Activated gamma-delta T cell (primary cell): ENCODE data around the gene KLHL22.
A peak's percentile ranks its signal among the peaks of the same experiment; 100 is the strongest.

Experiments used
- DNase-seq: peaks from one replicate; lab custom pipeline; 2025; lab: John Stamatoyannopoulos, UW

KLHL22 gene

DNA sequence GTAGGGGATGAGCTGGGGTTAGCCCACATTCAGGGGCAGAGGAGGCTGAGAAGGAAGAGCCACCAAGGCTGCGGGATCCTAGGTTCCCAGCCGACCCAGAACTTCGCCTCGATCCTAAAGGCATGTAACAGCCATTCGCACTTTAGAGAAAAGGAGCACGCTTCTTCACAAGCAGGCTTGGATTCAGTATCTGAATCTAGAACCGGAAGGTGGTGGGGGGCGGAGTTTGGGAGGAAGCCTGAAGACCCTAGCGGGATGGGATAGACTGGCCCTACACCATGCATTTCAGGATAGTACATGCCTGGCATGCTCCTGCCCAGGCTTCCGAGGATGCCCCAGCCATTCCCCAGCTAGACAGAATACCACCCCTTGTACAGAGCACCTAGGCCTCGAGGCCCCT is 62.4 kb downstream of the KLHL22 start:
- no peak for DNase-seq

DNA sequence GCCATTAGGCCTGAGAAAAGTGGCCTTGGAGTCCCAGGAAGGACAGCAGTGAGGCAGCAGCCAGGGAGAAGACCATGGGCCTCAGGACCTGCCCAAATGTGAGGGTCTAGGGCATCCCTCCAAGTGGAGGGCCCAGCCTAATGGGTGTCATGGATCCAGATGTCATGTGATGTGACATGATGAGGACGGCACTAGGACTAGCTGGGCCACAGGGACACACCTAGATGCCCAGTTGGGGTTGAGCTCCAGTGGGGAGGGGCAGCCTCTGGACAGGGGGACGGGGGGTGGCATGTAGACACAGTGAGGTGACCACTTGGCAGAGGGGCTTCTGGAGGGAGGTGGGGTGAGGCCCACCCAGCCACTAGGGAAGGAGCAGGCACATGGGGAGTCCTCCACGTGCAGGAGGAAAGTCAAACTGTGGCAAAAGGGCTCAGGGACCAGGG is 63.3 kb downstream of the KLHL22 start:
- no peak for DNase-seq

DNA sequence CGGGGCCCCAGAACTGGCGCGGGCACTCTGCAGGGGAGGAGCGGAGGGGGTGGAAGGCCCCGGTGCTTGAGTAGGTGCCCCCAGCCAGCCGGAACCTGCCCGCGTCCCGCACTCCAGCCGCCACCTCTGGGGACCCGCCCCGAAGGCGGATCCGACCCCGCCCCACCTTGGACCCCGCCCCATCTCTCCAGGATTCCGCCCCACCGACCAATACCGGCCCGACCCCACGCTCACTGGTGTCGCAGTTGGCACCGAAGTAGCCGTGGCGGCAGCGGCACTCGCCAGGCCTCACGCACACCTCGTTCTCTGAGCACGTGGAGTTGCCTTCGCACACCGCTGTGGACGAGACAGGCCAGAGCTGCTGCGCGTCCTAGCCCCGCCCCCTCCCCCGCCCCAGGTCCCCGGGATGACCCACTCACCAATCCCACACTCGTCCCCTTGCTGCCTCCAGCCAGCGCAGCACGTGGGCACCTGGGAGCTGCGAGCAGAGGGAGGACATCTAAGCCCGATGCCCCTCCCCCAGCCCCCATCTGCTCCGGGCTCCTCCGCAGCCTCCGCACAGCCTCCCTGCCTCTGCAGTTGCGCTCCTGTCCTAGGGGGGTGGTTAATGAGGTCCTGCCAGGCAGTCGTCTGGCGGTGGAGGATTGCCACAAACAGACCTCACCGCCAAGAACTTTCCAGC is 63.9 kb downstream of the KLHL22 start:
- DNase-seq = no peak

- no peak for DNase-seq
Observed at GRCh38 chr22:20430720-20431510, 64.7 kb downstream of the KLHL22 start.

DNA sequence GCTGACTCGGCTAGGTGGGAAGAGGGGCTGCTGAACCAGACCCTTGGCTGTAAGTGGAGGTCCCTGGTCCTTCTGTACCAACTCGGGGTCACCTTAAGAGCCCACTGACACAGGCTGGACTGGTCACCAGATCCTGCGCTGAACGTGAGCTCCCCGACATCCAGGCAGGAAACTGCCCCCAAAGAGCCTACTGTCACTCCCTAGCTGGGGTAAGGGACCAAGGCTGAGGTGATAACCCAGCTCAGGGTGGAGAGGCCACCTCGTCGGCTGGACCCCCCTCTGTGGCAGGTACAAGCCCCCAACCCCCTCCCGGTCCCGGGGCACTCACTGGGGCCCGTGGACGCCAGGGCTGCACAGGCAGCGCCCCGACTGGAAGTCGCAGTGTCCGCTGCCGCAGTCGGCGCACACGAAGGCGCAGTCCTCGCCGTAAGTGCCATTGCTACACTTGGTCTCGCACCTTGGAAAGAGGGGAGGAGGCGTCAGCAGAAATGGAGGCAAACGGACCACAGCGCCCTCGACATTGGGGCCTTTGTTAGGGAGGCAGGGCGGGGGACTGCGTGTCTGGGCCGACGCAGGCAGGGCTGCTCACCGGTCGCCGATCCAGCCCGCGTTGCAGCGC is 65.4 kb downstream of the KLHL22 start:
- no peak for DNase-seq

DNA sequence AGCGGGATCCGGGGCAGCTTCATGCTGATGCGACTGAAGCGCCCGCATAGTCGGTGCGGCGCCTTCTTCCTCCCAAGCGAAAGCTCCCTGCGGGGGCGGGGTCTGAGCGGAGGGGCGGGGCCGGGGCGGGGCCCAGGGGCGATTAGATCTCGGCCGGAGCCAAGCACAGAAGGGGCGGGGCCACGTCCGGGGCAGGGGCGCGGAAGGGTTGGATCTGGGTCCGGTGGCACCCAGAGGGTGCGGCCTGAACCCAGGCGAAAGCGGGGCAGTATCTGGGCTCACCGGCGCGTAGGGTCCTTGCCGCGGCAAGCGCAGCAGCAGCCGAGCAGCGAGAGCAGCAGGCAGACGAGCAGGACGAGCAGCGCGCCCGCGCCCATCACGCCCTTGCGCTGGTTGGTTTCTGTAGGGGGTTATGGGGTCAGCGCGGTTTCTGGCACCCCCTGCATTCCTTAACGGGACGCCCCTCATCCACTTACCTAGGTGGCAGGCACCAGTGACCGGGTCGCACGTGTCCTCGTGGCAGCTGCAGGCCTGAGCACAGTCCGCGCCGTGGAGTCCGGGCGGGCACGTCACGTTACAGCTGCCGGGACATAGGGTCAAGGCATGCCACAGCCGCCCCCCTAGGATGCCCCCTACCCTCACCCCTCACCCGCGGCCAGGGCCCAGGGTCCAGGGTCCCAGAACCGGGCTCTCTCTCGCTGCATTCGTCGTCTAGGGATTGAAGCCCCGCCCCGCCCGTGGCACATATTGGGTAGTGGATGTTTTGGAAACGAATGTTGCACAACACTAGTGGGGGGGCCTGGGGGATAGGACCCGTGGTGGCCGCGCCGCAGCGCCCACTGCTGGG is 66.1 kb downstream of the KLHL22 start:
- peak; percentile 65 for DNase-seq

DNA sequence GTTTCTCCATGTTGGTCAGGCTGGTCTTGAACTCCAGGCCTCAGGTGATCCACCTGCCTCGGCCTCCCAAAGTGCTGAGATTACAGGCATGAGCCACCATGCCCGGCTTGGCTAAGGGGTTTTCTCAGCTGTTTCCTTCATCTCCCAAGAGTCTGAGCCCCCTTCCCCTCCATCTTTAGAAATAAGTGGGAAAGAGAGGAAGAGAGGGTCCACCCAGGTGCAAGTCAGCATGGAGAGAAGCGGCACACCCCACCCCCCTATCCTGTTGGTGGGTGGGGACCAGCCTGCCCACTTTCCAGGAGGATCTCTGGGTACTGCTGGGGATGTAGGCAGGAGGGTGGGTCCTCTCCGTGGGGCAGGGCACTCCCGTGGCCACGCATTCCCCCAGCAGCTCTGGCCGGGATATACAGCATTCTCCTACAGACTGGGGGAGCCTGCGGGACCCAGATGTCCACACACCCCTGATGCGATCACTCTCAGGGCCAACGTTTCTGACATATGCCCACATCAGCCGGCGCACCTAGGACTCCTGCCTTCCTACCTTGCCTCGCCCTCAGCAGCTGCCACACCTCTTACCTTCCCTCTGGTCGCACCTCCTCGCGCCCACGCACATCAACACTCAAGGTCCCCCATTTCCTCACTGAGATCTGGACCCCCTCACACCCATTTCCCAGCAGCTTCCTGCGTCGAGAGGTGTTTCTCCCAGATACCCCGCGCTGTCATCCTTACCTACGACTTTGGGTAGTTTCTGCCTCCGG is 66.9 kb downstream of the KLHL22 start:
- DNase-seq = no peak

DNA sequence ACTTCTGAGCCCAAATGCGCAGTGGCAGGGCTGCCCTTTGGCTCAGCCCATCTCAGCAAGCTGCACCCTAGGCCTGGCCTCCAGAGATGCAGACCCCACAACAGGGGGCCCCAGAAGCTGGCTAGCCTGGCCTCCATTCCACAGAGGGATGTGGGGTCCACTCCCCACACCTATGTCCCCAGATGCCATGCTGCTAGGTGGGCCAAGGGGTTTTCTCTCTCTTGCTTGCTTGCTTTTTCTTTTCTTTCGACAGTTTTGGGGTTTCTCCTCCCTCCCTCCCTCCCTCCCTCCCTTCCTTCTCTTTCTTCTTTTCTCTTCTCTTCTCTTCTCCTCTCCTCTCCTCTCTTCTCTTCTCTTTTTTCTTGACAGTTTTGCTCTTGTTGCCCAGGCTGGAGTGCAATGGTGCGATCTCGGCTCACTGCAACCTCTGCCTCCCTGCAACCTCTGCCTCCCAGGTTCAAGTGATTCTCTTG is 67.6 kb downstream of the KLHL22 start:
- no peak for DNase-seq

GRCh38 chr22:20427104-20427944 is 68.3 kb downstream of the KLHL22 start:
- DNase-seq = no peak

DNA sequence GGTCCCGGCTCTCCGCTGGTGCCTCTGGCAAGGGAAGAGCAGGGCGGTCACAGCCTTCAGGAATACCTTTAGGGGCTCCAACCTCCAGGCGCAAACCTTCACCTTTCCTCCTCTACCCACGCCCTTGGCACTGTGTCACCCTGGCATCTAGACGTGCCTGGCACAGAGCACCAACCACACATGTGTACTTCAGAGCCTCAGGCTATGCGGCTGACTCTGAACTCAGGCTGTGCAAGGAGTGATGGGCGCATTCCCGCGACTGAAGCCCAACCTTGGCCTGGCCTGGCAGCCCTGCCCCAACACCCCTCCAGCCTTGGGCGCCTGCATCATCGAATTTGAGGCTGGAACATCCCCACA is 69.4 kb downstream of the KLHL22 start:
- DNase-seq = no peak

DNA sequence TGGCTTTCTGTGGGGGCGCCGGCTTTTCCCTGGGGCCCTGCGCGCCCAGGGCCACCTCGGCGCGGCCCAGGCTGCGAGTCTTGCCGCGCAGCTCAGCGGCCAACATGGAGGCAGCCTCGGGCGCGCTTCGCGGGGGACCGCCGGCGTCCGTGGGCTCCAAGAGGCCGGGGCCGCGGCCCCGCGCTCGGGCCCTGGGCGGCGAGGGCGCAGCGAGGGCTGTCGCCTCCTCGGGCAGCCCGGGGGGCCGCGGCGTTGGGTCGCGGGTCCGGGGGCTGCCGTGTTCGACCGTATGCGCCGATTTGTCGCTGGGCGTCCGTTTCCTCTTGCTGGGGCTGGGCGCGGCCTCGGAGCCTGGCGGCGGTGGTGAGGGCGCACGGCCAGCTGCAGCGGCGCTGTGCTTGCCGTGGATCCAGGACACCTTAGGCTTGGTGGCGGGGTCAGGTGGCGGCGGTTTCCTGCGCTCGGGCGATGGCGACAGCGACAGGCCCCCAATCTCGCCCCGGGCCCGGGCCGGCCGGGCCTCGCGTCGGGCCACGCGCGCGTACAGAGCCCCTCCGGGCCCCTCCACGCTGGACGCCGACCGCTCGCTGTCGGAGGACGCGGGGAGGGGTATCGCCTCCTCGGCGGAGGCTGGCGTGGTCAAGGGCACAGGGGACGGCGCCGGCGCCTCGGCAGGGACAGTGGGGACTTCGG is 69.9 kb downstream of the KLHL22 start:
- DNase-seq = no peak

- DNase-seq = no peak
Observed at GRCh38 chr22:20424932-20425565, 70.5 kb downstream of the KLHL22 start.

GRCh38 chr22:20424568-20424931 is 71.0 kb downstream of the KLHL22 start:
- no peak for DNase-seq

DNA sequence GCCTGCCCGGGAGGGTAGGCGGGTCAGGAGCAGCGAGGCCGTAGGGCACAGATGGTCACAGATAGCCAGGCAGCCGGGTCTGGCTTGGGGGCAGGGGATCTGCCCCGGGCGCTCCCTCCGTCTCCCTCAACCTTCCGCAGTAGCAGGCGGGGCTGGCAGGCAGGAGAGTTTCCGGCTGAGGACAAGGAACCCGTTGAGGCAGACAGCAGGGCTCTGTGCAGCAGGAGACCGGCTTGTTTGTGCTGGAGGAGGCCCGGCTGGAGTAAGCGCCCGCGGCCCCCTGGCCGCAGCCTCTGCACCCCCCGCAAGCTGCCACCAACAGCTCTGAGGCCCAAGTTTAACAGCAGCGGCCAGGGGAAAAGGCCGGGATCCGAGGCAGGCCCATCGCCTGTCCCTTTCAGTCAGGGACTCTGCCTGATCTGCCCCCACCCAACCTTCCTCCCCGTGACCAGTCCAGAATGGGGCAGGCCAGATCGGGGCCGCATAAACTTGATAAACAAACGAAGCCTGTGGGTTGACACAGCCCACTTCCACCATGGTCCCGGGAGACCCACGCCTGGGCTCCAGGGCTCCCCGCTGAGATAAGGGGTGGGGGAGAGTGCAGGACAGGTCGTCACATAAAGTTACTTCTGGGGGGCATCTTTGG is 71.6 kb downstream of the KLHL22 start:
- no peak for DNase-seq

DNA sequence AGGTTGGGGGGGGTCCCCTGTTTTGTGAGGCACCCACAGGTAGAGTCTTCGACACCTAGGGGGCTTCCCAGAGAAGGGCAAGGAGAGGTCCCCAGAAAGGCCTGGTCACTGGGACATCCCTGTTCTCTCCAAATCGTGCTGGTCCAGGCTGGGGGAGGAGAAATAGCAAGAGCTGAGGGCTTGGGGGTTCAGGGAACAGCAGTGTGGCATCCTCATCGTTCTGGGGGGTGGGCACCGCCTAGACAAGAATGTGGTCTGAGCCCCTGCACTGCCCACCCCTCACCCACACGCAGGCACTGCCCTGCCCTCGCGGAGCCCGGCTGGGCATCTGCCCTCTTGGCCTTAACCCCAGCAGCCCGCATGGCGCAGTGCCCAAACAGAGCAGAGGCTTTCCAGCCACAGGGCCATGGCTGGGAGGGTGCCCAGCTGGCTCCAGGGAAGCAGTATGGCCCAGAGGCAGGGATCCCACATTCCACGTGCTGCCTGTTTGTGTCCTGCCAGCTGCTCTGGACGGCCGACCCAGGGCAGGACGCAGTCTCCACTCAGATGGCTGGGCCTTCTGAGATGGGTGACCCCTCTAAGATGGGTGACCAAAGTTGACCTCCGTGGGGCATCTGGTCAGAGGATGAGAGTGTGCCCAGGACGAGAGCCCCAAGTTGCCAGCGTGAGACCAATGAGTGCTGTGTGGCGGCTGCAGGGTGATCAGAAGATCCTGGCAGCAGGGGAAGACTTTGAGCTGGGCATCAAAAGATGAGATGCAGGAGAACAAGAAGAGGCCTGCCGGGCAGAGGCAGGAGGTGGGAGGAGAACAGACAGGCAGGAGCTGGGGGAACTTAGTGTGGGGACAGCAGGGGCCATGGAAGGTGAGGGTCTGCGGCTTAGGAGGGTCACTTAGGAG is 72.3 kb downstream of the KLHL22 start:
- no peak for DNase-seq

DNA sequence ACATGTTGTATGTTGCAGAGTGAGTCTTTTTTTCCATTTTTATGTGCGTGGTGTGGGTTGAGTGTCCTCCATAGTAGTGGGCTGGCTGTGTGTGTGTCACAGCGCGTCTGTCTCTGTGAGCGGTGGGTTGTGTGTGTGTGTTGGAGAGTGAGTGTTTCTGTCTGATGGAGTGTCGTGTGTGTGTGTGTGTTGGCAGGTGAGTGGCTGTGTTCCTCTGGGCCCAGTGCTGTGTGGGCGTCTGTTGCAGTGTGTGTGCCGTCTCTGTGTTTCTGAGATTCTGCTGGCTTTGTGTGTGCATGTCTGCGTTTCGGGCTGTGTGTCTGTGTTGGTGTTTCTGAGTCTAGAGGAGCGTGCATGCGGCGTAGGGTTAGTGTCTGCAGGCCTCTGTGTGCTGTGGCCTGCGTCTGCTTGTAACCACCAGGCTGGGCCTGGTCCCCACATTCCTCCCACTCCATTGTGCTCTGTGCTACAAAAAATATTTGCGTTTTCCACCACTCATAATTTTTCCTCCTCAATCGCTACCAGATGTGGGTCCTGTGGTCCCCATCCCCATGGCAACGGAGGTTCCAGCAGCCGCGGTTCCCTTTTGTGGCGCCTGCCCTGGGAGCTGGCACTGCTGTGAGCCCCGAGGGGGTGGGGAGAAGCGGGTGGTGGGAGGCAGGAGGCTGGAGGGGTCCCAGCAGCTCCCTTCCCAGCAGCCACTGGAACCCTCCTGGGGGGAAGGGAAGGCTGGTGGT is 73.2 kb downstream of the KLHL22 start:
- no peak for DNase-seq

GRCh38 chr22:20421507-20421874 is 74.1 kb downstream of the KLHL22 start:
- DNase-seq = no peak
